ENCODE results near the gene TEX9. TPM values are rescaled to one million over a fixed set of nuclear protein-coding genes. Genes with fewer than 3 reads are reported as not detected.

Gene TEX9
- total RNA-seq, 2 experiments from 2014 or later = 0.60 TPM; not detected in 1

Other genes with a start within 250 kb of the TEX9 start
- 10 to 100 TPM; 32.9 to 35.1 TPM for gene RFX7, start 121.5 kb upstream of the TEX9 start, total RNA-seq
- under 1 TPM; 0.23 to 0.47 TPM for gene MNS1, start 99.7 kb downstream of the TEX9 start, total RNA-seq